Omental fat pad (tissue), 4 donors: Measurements from ENCODE around the gene NKD2. TPM values are rescaled to one million over a fixed set of nuclear protein-coding genes. Genes with fewer than 3 reads are reported as not detected.

Experiments
- ATAC-seq: fragments of 150-250 bp; one replicate; pipeline ENCODE4 v1.9.1; 2016; ENCODE audit warnings: mild to moderate bottlenecking, moderate library complexity; ENCODE audit not compliant: low FRiP score
- DNase-seq: peaks from one replicate; pipeline ENCODE4 v3.0.0-alpha.2; 2019; ENCODE audit warnings: low spot score
- CTCF ChIP-seq, 3 donors: fragments of 450-650 bp; IDR thresholded peaks; one replicate each; pipeline ENCODE4 v1.5.1; 2016 to 2017; ENCODE audit warnings: antibody characterized with exemption in 3 of 3, mild to moderate bottlenecking in 3 of 3, moderate library complexity in 2 of 3
- total RNA-seq, 4 donors: library from RNA; depleted of rRNA; stranded (reverse); fragments of >200 nt; gene quantifications; one replicate each; pipeline ENCODE4 v1.1.0, GENCODE V29; 2016

The NKD2 gene
- total RNA-seq, 4 donors from 2014 or later, result 1.1 to 7.1 (median 1.8) TPM

GRCh38 chr5:1035421-1036405, 27.1 kb downstream of the NKD2 start:
- ATAC-seq (no peak), DNase-seq (no peak)
- no peak for TF ChIP-seq CTCF (IDR thresholded peaks at IDR 0.05)

GRCh38 chr5:1036504-1037122, 28.0 kb downstream of the NKD2 start:
- ATAC-seq (no peak), DNase-seq (no peak)
- no peak for TF ChIP-seq CTCF (IDR thresholded peaks at IDR 0.05)

- no peak for DNase-seq
- ATAC-seq, result no peak
- no peak for TF ChIP-seq CTCF (IDR thresholded peaks at IDR 0.05)
These were observed 28.6 kb downstream of the NKD2 start for GRCh38 chr5:1037123-1037670.

- no peak for TF ChIP-seq CTCF (IDR thresholded peaks at IDR 0.05)
- no peak for DNase-seq
- ATAC-seq, result no peak
These were observed 29.2 kb downstream of the NKD2 start for GRCh38 chr5:1037671-1038416.

- no peak for TF ChIP-seq CTCF (IDR thresholded peaks at IDR 0.05)
- no peak for DNase-seq
These were observed 30.0 kb downstream of the NKD2 start for GRCh38 chr5:1038417-1039209.

GRCh38 chr5:1039210-1039548, 30.6 kb downstream of the NKD2 start:
- ATAC-seq (no peak), DNase-seq (no peak)
- no peak for TF ChIP-seq CTCF (IDR thresholded peaks at IDR 0.05)

More at GRCh38 chr5:1038417-1039209, 30.0 kb downstream of the NKD2 start:
- no peak for ATAC-seq
